Osteoblast (primary cell): Measurements from ENCODE around the gene TPTE. TPM values are rescaled to one million over a fixed set of nuclear protein-coding genes. Genes with fewer than 3 reads are reported as not detected.
"Not testable (repeated sequence)": the region's sequence is repeated elsewhere in the genome, so short reads cannot be mapped to it uniquely, and the experiment has no call there.

Experiments
- DNase-seq: peaks from one replicate; pipeline ENCODE4 v3.0.0; 2011; ENCODE audit warnings: low spot score, mixed read lengths; ENCODE audit not compliant: insufficient read length; ENCODE audit errors: missing footprints
- H2AFZ ChIP-seq: 2 replicates; pipeline ENCODE4 v1.6.0; 2011; ENCODE audit warnings: mild to moderate bottlenecking, low read length
- H3K27ac ChIP-seq: 2 replicates; pipeline ENCODE4 v1.5.1; 2011; ENCODE audit warnings: mild to moderate bottlenecking, low read depth, low read length, moderate library complexity
- H3K27me3 ChIP-seq: 2 replicates; pipeline ENCODE4 v1.6.0; 2012; ENCODE audit warnings: mild to moderate bottlenecking, control low read depth, inconsistent platforms, low read length, moderate library complexity; ENCODE audit not compliant: insufficient read depth
- H3K36me3 ChIP-seq: 2 replicates; pipeline ENCODE4 v1.5.1; 2011; ENCODE audit warnings: mild to moderate bottlenecking, low read length, control low read depth, moderate library complexity; ENCODE audit not compliant: insufficient read depth
- H3K4me1 ChIP-seq: 2 replicates; pipeline ENCODE4 v1.5.1; 2011; ENCODE audit warnings: mild to moderate bottlenecking, low read length, control low read depth, moderate library complexity; ENCODE audit not compliant: insufficient read depth
- H3K4me2 ChIP-seq: 2 replicates; pipeline ENCODE4 v1.6.0; 2011; ENCODE audit warnings: mild to moderate bottlenecking, low read length; ENCODE audit not compliant: insufficient read depth
- H3K4me3 ChIP-seq: fragments of 200-600 bp; sonication (generic); 3 replicates; pipeline ENCODE4 v1.5.1; 2012; ENCODE audit warnings: mild to moderate bottlenecking, low read length, inconsistent platforms; ENCODE audit not compliant: insufficient read depth
- H3K79me2 ChIP-seq: 2 replicates; pipeline ENCODE4 v1.6.0; 2012; ENCODE audit warnings: mild to moderate bottlenecking, low read length, control low read depth, inconsistent platforms; ENCODE audit not compliant: insufficient read depth
- H3K9me3 ChIP-seq: 2 replicates; pipeline ENCODE4 v1.5.1; 2011; ENCODE audit warnings: low read depth, low read length, control low read depth
- H4K20me1 ChIP-seq: 2 replicates; pipeline ENCODE4 v1.6.0; 2012; ENCODE audit warnings: mild to moderate bottlenecking, low read length, control low read depth; ENCODE audit not compliant: insufficient read depth
- total RNA-seq: library from RNA; depleted of rRNA; stranded (reverse); fragments of >200 nt; gene quantifications from 2 replicates; pipeline ENCODE4 v1.2.3, GENCODE V29; 2012
- TF ChIP-seq, protein P1 (sequence below): IDR thresholded peaks from 2 replicates; pipeline ENCODE4 v1.5.1; 2011; ENCODE audit warnings: mild to moderate bottlenecking, low read depth, low read length, moderate library complexity; ENCODE audit errors: extremely low read depth

The TPTE gene
- total RNA-seq, 1 donor, result not detected

DNA sequence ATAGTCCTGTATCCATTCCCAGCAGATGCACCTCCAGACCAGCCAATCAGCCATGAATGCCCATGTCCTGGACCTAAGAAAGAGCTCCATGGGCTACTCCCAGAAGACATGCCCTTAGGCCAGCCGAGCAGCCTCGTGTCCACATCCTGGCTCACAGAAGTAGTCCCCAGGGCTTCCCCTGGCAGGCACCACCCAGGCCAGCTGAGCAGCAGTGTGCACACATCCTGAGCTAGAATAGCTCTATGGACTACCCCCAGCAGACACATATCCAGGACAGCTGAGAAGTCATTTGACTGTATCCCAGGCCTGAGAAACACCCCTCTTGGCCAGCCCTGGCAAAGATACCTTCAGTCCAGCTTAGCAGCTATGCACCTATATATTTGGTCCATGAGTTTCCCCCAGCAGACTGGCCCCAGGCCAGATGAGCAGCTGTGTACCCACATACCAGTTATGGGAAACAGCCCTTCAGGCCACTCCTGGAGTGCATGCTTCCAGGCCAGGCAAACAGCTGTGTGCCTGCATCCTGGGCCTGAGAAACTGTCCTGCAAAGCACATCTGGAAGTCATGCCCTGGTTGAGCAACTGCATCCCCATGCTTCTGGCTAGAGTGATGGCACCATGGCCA lies 27.1 kb downstream of the TPTE start:
- H3K27ac ChIP-seq, H3K4me3 ChIP-seq, H2AFZ ChIP-seq, DNase-seq, H3K4me1 ChIP-seq, H3K9me3 ChIP-seq, H3K27me3 ChIP-seq, H4K20me1 ChIP-seq, H3K79me2 ChIP-seq, H3K36me3 ChIP-seq, H3K4me2 ChIP-seq: not testable (repeated sequence)

GRCh38 chr21:10570803-10571202 lies 49.4 kb downstream of the TPTE start:
- H3K4me2 ChIP-seq, H3K4me3 ChIP-seq, H3K79me2 ChIP-seq, H4K20me1 ChIP-seq, DNase-seq, H3K4me1 ChIP-seq, H3K36me3 ChIP-seq, H2AFZ ChIP-seq, H3K27ac ChIP-seq, H3K27me3 ChIP-seq: not testable (repeated sequence)
- peaks cover 16% of the 10 kb centered on the region for H3K9me3 ChIP-seq

- H3K9me3 ChIP-seq, result peaks cover 12% of the 10 kb centered on the region
- not testable (repeated sequence) for H3K4me3 ChIP-seq, H3K4me1 ChIP-seq, H2AFZ ChIP-seq, H3K79me2 ChIP-seq, H3K27ac ChIP-seq, H3K27me3 ChIP-seq, H3K36me3 ChIP-seq, DNase-seq, H4K20me1 ChIP-seq, H3K4me2 ChIP-seq
Measured at GRCh38 chr21:10574531-10575310, 53.3 kb downstream of the TPTE start.

GRCh38 chr21:10575311-10575667 lies 53.9 kb downstream of the TPTE start:
- Histone ChIP-seq H3K36me3 (no peaks in the 10 kb centered on the region), H4K20me1 (no peaks in the 10 kb centered on the region), H2AFZ (no peak overlapping the region), H3K27me3 (no peaks in the 10 kb centered on the region), H3K4me1 (no peaks in the 10 kb centered on the region), H3K4me3 (no peak overlapping the region), H3K9me3 (peaks cover 12% of the 10 kb centered on the region), H3K27ac (no peak overlapping the region), H3K4me2 (no peak overlapping the region), H3K79me2 (no peaks in the 10 kb centered on the region)
- no peak for DNase-seq
- TF ChIP-seq, protein P1, sequence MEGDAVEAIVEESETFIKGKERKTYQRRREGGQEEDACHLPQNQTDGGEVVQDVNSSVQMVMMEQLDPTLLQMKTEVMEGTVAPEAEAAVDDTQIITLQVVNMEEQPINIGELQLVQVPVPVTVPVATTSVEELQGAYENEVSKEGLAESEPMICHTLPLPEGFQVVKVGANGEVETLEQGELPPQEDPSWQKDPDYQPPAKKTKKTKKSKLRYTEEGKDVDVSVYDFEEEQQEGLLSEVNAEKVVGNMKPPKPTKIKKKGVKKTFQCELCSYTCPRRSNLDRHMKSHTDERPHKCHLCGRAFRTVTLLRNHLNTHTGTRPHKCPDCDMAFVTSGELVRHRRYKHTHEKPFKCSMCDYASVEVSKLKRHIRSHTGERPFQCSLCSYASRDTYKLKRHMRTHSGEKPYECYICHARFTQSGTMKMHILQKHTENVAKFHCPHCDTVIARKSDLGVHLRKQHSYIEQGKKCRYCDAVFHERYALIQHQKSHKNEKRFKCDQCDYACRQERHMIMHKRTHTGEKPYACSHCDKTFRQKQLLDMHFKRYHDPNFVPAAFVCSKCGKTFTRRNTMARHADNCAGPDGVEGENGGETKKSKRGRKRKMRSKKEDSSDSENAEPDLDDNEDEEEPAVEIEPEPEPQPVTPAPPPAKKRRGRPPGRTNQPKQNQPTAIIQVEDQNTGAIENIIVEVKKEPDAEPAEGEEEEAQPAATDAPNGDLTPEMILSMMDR, result no peak

- H2AFZ ChIP-seq, H3K36me3 ChIP-seq, H3K9me3 ChIP-seq, H3K27ac ChIP-seq, H4K20me1 ChIP-seq, H3K27me3 ChIP-seq, H3K4me2 ChIP-seq, H3K4me1 ChIP-seq, H3K4me3 ChIP-seq, DNase-seq, H3K79me2 ChIP-seq: not testable (repeated sequence)
Measured at GRCh38 chr21:10578910-10579309, 57.5 kb downstream of the TPTE start.

DNA sequence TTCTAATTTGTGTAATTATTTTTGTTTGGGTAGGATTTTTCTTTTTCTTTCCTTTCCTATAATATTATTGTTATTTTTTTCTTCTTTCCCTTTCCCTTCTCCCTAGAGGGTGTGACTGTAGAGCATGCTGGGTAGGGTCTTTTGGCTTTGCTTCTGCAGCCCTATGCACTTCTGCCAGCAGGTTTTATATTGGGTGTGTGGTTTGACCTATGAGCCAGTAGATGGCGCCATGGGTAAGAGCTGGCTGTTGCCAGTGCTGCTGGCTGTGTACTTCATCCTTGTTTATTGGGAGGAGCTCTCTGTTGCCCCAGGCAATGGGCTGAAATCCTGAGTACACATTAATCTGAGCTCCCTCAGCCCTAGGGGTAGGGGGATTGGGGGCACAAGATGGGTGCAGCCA lies 67.7 kb downstream of the TPTE start:
- H3K36me3 ChIP-seq, H3K4me1 ChIP-seq, H3K4me3 ChIP-seq, H2AFZ ChIP-seq, H3K27ac ChIP-seq, DNase-seq, H3K27me3 ChIP-seq, H3K4me2 ChIP-seq, H3K9me3 ChIP-seq, H4K20me1 ChIP-seq, H3K79me2 ChIP-seq: not testable (repeated sequence)

GRCh38 chr21:10607074-10607473 lies 85.7 kb downstream of the TPTE start:
- H3K4me2 ChIP-seq, DNase-seq, H4K20me1 ChIP-seq, H3K9me3 ChIP-seq, H3K4me1 ChIP-seq, H3K4me3 ChIP-seq, H3K79me2 ChIP-seq, H3K36me3 ChIP-seq, H3K27ac ChIP-seq, H3K27me3 ChIP-seq, H2AFZ ChIP-seq: not testable (repeated sequence)

GRCh38 chr21:10614285-10614684 lies 92.9 kb downstream of the TPTE start:
- not testable (repeated sequence) for DNase-seq, H3K27me3 ChIP-seq, H2AFZ ChIP-seq, H3K4me2 ChIP-seq, H3K9me3 ChIP-seq, H3K27ac ChIP-seq, H3K4me3 ChIP-seq, H3K36me3 ChIP-seq, H3K4me1 ChIP-seq, H3K79me2 ChIP-seq, H4K20me1 ChIP-seq
